Right renal pelvis (tissue), 4 donors: Measurements from ENCODE around the gene MSMO1. TPM values are rescaled to one million over a fixed set of nuclear protein-coding genes. Genes with fewer than 3 reads are reported as not detected.
"Not testable (repeated sequence)": the region's sequence is repeated elsewhere in the genome, so short reads cannot be mapped to it uniquely, and the experiment has no call there.

Source experiments
- DNase-seq, 4 donors: peaks; one replicate each; pipeline ENCODE4 v3.0.0-alpha.2; 2013; ENCODE audit warnings: low read depth in 4 of 4, low spot score in 3 of 4, missing footprints in 1 of 4
- polyA plus RNA-seq, 4 donors: library from polyadenylated mRNA; unstranded; fragments of 120-200 nt; gene quantifications; one replicate each; pipeline ENCODE4 v1.2.1, GENCODE V29; 2013; ENCODE audit not compliant: insufficient read length in 4 of 4

Gene MSMO1
- polyA plus RNA-seq, 4 donors, result 65.9 to 92.6 (median 79.9) TPM

DNA sequence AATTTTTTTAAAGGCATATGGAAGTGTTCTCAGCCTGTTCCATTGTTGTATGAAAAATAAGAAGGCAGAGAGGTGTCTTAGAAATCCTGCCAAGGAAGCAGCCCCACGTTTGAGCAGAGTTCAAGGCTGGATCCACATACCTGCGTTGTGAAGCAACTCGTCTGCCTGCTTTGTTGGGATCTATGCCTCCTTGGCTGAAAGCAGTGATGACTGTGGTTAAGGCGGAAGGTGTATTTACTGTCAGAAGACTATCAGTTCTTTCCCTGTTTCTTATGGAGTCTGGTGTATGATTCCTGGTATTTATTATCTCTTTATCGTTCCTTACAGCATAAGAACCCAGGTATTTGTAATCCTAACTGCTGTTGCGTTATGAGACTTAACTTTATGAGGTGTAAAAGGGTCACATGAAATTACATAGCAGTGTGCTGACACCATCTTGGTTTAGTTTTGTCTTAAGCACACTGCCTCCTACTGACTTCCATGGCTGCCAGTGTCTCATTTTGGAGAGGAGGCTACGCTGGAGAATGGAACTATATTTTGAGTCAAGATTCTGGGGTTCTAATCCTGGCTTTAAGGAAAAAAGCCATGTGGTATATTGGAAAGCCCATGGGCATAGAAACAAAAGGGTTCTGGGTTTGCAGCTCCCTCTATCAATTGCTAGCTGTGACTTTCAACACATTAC lies 3.1 kb upstream of the MSMO1 start:
- DNase-seq, result no peak

DNA sequence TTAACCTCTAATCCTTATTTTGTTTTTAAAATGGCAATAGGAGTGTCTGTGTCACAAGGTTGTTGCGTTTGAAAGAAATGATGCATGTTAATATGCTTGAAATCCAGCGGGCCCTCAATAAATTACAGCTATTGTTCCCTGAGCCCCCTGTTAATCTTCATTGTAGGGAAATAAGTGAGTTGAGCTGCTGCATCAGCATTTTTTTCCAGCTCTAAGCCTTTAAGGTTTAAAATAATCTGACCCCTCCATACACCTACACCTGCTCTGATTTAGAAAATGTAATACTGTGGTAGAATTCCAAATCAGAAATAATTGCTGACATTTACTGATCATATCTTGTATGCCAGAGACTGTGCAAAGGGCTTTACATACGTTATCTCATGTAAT lies 2.6 kb upstream of the MSMO1 start:
- DNase-seq, result no peak

- no peak for DNase-seq
These were observed 1.5 kb upstream of the MSMO1 start for GRCh38 chr4:165325732-165326512.

DNA sequence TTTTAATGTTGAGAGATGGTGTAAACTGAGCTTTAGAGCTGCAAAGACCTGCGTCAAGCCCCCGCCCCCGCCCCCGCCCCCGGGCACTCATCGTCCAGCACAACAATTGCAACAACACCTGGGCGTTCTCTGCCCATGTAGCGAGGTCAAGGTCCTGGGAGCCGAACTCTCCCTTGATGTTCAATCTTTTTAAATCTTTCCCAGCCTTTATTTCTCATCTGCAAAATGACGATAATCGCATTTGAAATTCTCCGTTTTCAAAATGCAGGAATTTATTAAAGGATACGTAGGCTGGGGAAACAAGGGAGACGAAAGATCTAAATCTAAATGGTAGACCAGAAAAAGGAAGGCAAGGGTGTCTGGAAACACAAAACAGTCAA lies 648 bp upstream of the MSMO1 start:
- DNase-seq, result no peak

- no peak for DNase-seq
These were observed 594 bp downstream of the MSMO1 start for GRCh38 chr4:165328101-165328425.

DNA sequence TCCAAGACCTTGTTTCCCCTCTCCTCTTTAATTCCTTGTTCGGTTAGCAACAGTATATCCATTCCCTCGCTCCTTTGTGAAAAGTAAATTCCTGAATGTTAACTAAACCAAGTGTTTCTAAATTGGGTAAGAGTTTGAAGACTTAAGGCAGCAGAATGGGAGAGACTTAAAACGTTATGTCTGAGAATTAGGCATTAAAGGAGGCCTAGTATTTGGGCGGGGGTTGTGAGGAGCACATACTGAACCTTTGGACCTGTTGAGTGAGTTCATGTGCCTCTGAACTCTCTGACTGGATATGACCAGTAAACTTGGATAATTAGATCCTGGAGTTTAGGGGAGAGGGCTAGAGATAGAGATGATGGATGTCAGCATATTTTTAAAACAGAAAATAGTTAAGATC lies 1.2 kb downstream of the MSMO1 start:
- no peak for DNase-seq

- DNase-seq, result no peak
These were observed 2.6 kb downstream of the MSMO1 start for GRCh38 chr4:165330071-165330470.

DNA sequence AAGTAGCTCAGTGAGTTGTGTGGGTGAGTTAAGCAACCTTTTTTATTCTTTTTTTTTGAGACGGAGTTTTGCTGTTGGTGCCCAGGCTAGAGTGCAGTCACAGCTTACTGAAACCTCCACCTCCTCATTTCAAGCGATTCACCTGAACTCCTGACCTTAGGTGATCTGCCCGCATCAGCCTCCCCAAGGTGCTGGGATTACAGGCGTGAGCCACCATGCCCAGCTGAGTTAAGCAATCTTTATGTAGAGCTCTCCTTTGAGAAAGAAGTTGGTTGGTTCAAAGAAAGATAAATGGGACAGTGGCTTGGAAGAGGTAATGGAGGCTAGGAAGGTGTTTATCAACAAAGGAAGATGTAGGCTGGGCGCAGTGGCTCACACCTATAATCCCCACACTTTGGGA lies 3.2 kb downstream of the MSMO1 start:
- no peak for DNase-seq

- no peak for DNase-seq
These were observed 3.9 kb downstream of the MSMO1 start for GRCh38 chr4:165331359-165331758.

GRCh38 chr4:165331823-165332222 lies 4.4 kb downstream of the MSMO1 start:
- no peak for DNase-seq

- no peak for DNase-seq
These were observed 5.0 kb downstream of the MSMO1 start for GRCh38 chr4:165332502-165332901.

DNA sequence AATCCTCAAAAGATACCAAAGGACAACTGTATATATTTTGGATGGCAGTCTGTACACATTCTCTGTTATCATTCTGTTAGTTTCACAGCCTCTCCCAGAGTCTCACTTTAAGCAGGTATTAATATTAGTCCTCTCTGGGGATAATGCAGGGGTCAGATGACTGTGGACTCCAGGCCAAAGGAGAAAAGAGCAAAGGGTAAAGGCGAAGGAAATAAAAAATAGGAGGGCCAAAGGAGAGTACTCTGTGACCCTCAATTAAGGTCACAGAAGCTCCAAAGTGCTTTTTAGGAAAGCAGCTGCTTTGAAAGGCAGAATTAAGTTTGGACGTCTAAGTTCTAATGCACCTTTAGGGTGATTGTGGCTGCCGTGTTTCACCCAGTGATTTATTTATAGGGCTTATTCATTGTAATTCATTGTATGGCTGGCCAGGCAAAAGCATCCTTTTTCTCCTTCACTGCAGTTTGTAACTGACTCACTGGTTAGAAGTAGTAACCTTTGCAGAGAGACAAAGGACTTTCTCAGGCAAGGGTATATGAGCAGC lies 7.8 kb downstream of the MSMO1 start:
- no peak for DNase-seq

- DNase-seq, result no peak
These were observed 9.3 kb downstream of the MSMO1 start for GRCh38 chr4:165336743-165337142.

DNA sequence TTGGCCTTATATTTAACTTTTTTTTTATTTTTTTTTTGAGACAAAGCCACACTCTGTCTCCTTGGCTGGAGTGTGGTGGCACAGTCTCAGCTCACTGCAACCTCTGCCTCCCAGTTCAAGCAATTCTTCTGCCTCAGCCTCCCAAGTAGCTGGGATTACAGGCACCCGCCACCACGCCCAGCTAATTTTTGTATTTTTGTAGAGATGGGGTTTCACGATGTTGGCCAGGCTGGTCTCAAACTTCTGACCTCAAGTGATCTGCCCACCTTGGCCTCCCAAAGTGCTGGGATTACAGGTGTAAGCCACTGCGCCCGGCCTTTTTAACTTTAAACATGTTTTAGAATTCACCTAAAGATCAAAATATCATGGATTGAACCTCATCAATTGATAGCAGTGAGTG lies 14.9 kb downstream of the MSMO1 start:
- not testable (repeated sequence) for DNase-seq

GRCh38 chr4:165343353-165344191 lies 16.1 kb downstream of the MSMO1 start:
- no peak for DNase-seq

GRCh38 chr4:165345666-165346417 lies 18.4 kb downstream of the MSMO1 start:
- no peak for DNase-seq

GRCh38 chr4:165347647-165348569 lies 20.4 kb downstream of the MSMO1 start:
- DNase-seq, result no peak

- DNase-seq, result no peak
These were observed 24.1 kb downstream of the MSMO1 start for GRCh38 chr4:165351359-165352130.

GRCh38 chr4:165355900-165356300 lies 28.4 kb downstream of the MSMO1 start:
- peak in 1 of 4 donors; percentile 23 for DNase-seq
